ENCODE measurements around the gene CRELD1. TPM values are rescaled to one million over a fixed set of nuclear protein-coding genes. Genes with fewer than 3 reads are reported as not detected.
A peak's percentile ranks its signal among the peaks of the same experiment; 100 is the strongest.

Gene CRELD1
- total RNA-seq, 1 donor from 2014 or later = 4.6 TPM

GRCh38 chr3:9965200-9965875, 31.7 kb downstream of the CRELD1 start:
- ATAC-seq = no peak

GRCh38 chr3:9966841-9967240, 33.2 kb downstream of the CRELD1 start:
- no peak for ATAC-seq

- ATAC-seq = no peak
These were observed 36.0 kb downstream of the CRELD1 start for GRCh38 chr3:9969632-9970019.

GRCh38 chr3:9970020-9970652, 36.5 kb downstream of the CRELD1 start:
- peak; percentile 87 for ATAC-seq

GRCh38 chr3:9976721-9977709, 43.4 kb downstream of the CRELD1 start:
- ATAC-seq = peak; percentile 99

GRCh38 chr3:9978710-9979305, 45.2 kb downstream of the CRELD1 start:
- ATAC-seq = no peak

GRCh38 chr3:9980251-9980650, 46.6 kb downstream of the CRELD1 start:
- ATAC-seq = no peak

GRCh38 chr3:9986230-9986725, 52.6 kb downstream of the CRELD1 start:
- peak; percentile 4 for ATAC-seq

GRCh38 chr3:9994086-9994844, 60.6 kb downstream of the CRELD1 start:
- no peak for ATAC-seq

Other genes with a start within 250 kb of the CRELD1 start
- gene CPNE9, start 230.0 kb upstream of the CRELD1 start, total RNA-seq = not detected
- gene BRPF1, start 202.1 kb upstream of the CRELD1 start, total RNA-seq = 11.9 TPM
- 9.6 TPM for gene OGG1, start 183.9 kb upstream of the CRELD1 start, total RNA-seq
- gene CAMK1, start 163.9 kb upstream of the CRELD1 start, total RNA-seq = 2.6 TPM
- 32.3 TPM for gene TADA3, start 141.4 kb upstream of the CRELD1 start, total RNA-seq
- gene ARPC4, start 140.8 kb upstream of the CRELD1 start, total RNA-seq = 154 TPM
- 12.3 TPM for gene TTLL3, start 123.6 kb upstream of the CRELD1 start, total RNA-seq
- 29.1 TPM for gene RPUSD3, start 89.8 kb upstream of the CRELD1 start, total RNA-seq
- not detected for gene CIDEC, start 53.6 kb upstream of the CRELD1 start, total RNA-seq
- 18.4 TPM for gene JAGN1, start 43.2 kb upstream of the CRELD1 start, total RNA-seq
- gene IL17RE, start 31.0 kb upstream of the CRELD1 start, total RNA-seq = 12.9 TPM
- gene IL17RC, start 16.7 kb upstream of the CRELD1 start, total RNA-seq = 26.6 TPM
- gene PRRT3, start 18.6 kb downstream of the CRELD1 start, total RNA-seq = 0.56 TPM
- 54.8 TPM for gene EMC3, start 53.0 kb downstream of the CRELD1 start, total RNA-seq
- gene FANCD2, start 92.6 kb downstream of the CRELD1 start, total RNA-seq = 12.5 TPM
- gene FANCD2OS, start 174.4 kb downstream of the CRELD1 start, total RNA-seq = not detected
- gene BRK1, start 181.8 kb downstream of the CRELD1 start, total RNA-seq = 108 TPM
- 22.0 TPM for gene VHL, start 207.9 kb downstream of the CRELD1 start, total RNA-seq
- 6.0 TPM for gene IRAK2, start 231.1 kb downstream of the CRELD1 start, total RNA-seq